ENCODE data around the gene SDHAF4. TPM values are rescaled to one million over a fixed set of nuclear protein-coding genes. Genes with fewer than 3 reads are reported as not detected.
"Not testable (repeated sequence)": the region's sequence is repeated elsewhere in the genome, so short reads cannot be mapped to it uniquely, and the experiment has no call there.

Gene SDHAF4
- total RNA-seq (ENCODE audit: insufficient read depth, low replicate concordance) = 4.6 TPM

- peak; percentile 96 for DNase-seq (ENCODE audit: low spot score)
Measured at GRCh38 chr6:70566751-70567382, at the start of gene SDHAF4. Gene SDHAF4 (plus strand): TSS chr6:70566930. CDS start chr6:70566941, 11 bp downstream.

- no peak for DNase-seq (ENCODE audit: low spot score)
Measured at GRCh38 chr6:70518723-70519122, 48.0 kb upstream of the SDHAF4 start.

GRCh38 chr6:70520575-70520974 is 46.2 kb upstream of the SDHAF4 start:
- DNase-seq (ENCODE audit: low spot score) = no peak

- DNase-seq (ENCODE audit: low spot score) = no peak
Measured at GRCh38 chr6:70524721-70525286, 41.9 kb upstream of the SDHAF4 start.

- DNase-seq (ENCODE audit: low spot score) = no peak
Measured at GRCh38 chr6:70527071-70527737, 39.5 kb upstream of the SDHAF4 start.

- no peak for DNase-seq (ENCODE audit: low spot score)
Measured at GRCh38 chr6:70530023-70530422, 36.7 kb upstream of the SDHAF4 start.

- DNase-seq (ENCODE audit: low spot score) = no peak
Measured at GRCh38 chr6:70531133-70531532, 35.6 kb upstream of the SDHAF4 start.

GRCh38 chr6:70537266-70537665 is 29.5 kb upstream of the SDHAF4 start:
- no peak for DNase-seq (ENCODE audit: low spot score)

- DNase-seq (ENCODE audit: low spot score) = no peak
Measured at GRCh38 chr6:70538376-70538775, 28.4 kb upstream of the SDHAF4 start.

- peak; percentile 40 for DNase-seq (ENCODE audit: low spot score)
Measured at GRCh38 chr6:70547313-70547712, 19.4 kb upstream of the SDHAF4 start.

- no peak for DNase-seq (ENCODE audit: low spot score)
Measured at GRCh38 chr6:70547905-70548304, 18.8 kb upstream of the SDHAF4 start.

GRCh38 chr6:70549327-70549726 is 17.4 kb upstream of the SDHAF4 start:
- no peak for DNase-seq (ENCODE audit: low spot score)

- no peak for DNase-seq (ENCODE audit: low spot score)
Measured at GRCh38 chr6:70551566-70551965, 15.2 kb upstream of the SDHAF4 start.

GRCh38 chr6:70552286-70552940 is 14.3 kb upstream of the SDHAF4 start:
- not testable (repeated sequence) for DNase-seq (ENCODE audit: low spot score)

- DNase-seq (ENCODE audit: low spot score) = no peak
Measured at GRCh38 chr6:70552974-70553373, 13.8 kb upstream of the SDHAF4 start.

GRCh38 chr6:70557998-70558397 is 8.7 kb upstream of the SDHAF4 start:
- DNase-seq (ENCODE audit: low spot score) = no peak

GRCh38 chr6:70562401-70562800 is 4.3 kb upstream of the SDHAF4 start:
- DNase-seq (ENCODE audit: low spot score) = not testable (repeated sequence)

- no peak for DNase-seq (ENCODE audit: low spot score)
Measured at GRCh38 chr6:70563530-70563929, 3.2 kb upstream of the SDHAF4 start.

GRCh38 chr6:70574643-70575042 is 7.9 kb downstream of the SDHAF4 start:
- DNase-seq (ENCODE audit: low spot score) = no peak

GRCh38 chr6:70575899-70576495 is 9.3 kb downstream of the SDHAF4 start:
- peak; percentile 13 for DNase-seq (ENCODE audit: low spot score)

GRCh38 chr6:70586114-70586513 is 19.4 kb downstream of the SDHAF4 start:
- no peak for DNase-seq (ENCODE audit: low spot score)

GRCh38 chr6:70590400-70590799 is 23.7 kb downstream of the SDHAF4 start:
- DNase-seq (ENCODE audit: low spot score) = no peak
